HepG2 (cell line): Measurements from ENCODE around the gene KBTBD13.

Experiments used
- BHLHE40 ChIP-seq: IDR thresholded peaks from 2 replicates; pipeline ENCODE4 v1.6.1; 2011; ENCODE audit warnings: low read length, improper control_type of control experiment
- BRF2 ChIP-seq: sonication (generic); formaldehyde crosslinking; IDR thresholded peaks from 2 replicates; pipeline ENCODE4 v1.8.1; 2022; ENCODE audit warnings: mild to moderate bottlenecking, missing genetic modification reagents
- CEBPB ChIP-seq: IDR thresholded peaks from 2 replicates; pipeline ENCODE4 v1.6.1; 2011; ENCODE audit warnings: low read depth, low read length, improper control_type of control experiment, borderline replicate concordance
- CHD4 ChIP-seq: fragments of 200-600 bp; sonication (generic); IDR thresholded peaks from 2 replicates; pipeline ENCODE4 v1.7.0; 2017; ENCODE audit warnings: mild to moderate bottlenecking, low read length, borderline replicate concordance
- CTCF ChIP-seq: sonication (generic); formaldehyde crosslinking; IDR thresholded peaks from 2 replicates; pipeline ENCODE4 v1.5.0; 2020; ENCODE audit warnings: mild to moderate bottlenecking, missing genetic modification reagents, moderate library complexity
- HDAC6 ChIP-seq: fragments of 200-600 bp; sonication (generic); IDR thresholded peaks from 2 replicates; pipeline ENCODE4 v1.7.0; 2017; ENCODE audit warnings: mild to moderate bottlenecking, antibody characterized with exemption, low read length, low read depth
- POLR2A ChIP-seq, 2 experiments: IDR thresholded peaks; 2 replicates each; pipeline ENCODE4 v1.6.1; 2011; ENCODE audit warnings: low read depth in 2 of 2, low read length in 2 of 2, mild to moderate bottlenecking in 1 of 2, moderate library complexity in 1 of 2; ENCODE audit not compliant: insufficient read depth in 1 of 2
- POLR2AphosphoS5 ChIP-seq: IDR thresholded peaks from 2 replicates; pipeline ENCODE4 v1.6.1; 2012; ENCODE audit warnings: low read depth, low read length
- RFX5 ChIP-seq: IDR thresholded peaks from 2 replicates; pipeline ENCODE4 v1.6.1; 2011; ENCODE audit warnings: low read depth, low read length, improper control_type of control experiment
- RNF2 ChIP-seq: fragments of 450-650 bp; conservative IDR thresholded peaks from 2 replicates; pipeline ENCODE4 v1.6.1; 2016; ENCODE audit warnings: low read depth
- ZEB1 ChIP-seq: IDR thresholded peaks from 2 replicates; pipeline ENCODE4 v1.6.1; 2012; ENCODE audit warnings: mild to moderate bottlenecking, low read depth, inconsistent platforms; ENCODE audit not compliant: insufficient replicate concordance
- ZNF878 ChIP-seq: sonication (generic); formaldehyde crosslinking; IDR thresholded peaks from 2 replicates; pipeline ENCODE4 v1.8.1; 2023; ENCODE audit warnings: mild to moderate bottlenecking, missing genetic modification reagents, moderate library complexity
- TF ChIP-seq, protein P1 (sequence below): sonication (generic); formaldehyde crosslinking; IDR thresholded peaks from 2 replicates; pipeline ENCODE4 v1.4.0; 2020; ENCODE audit warnings: mild to moderate bottlenecking, missing genetic modification reagents

GRCh38 chr15:65106011-65106590 lies 29.6 kb downstream of the KBTBD13 start:
- no peak for TF ChIP-seq RFX5
- no peak for TF ChIP-seq POLR2A (IDR thresholded peaks at IDR 0.05; ENCODE audit: insufficient read depth in 1 of 2, low read depth in 2 of 2, low read length in 2 of 2)
- TF ChIP-seq CEBPB = no peak
- TF ChIP-seq HDAC6 = no peak
- no peak for TF ChIP-seq CTCF (CRISPR knock-in tag)
- TF ChIP-seq, protein P1, sequence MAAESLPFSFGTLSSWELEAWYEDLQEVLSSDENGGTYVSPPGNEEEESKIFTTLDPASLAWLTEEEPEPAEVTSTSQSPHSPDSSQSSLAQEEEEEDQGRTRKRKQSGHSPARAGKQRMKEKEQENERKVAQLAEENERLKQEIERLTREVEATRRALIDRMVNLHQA (CRISPR knock-in tag) = no peak
- no peak for TF ChIP-seq ZEB1
- TF ChIP-seq BHLHE40 = no peak
- TF ChIP-seq CHD4 = no peak
- no peak for TF ChIP-seq BRF2
- TF ChIP-seq ZNF878 (CRISPR knock-in tag) = no peak
- TF ChIP-seq RNF2 = no peak
- TF ChIP-seq POLR2AphosphoS5 = no peak
